Osteocyte (in vitro differentiated cells): ENCODE measurements around the gene RPS6KC1. TPM values are rescaled to one million over a fixed set of nuclear protein-coding genes. Genes with fewer than 3 reads are reported as not detected.
"Not testable (repeated sequence)": the region's sequence is repeated elsewhere in the genome, so short reads cannot be mapped to it uniquely, and the experiment has no call there.

ENCODE experiments used
- DNase-seq: peaks from one replicate; pipeline ENCODE4 v3.0.0; 2021; ENCODE audit warnings: mixed read lengths; ENCODE audit not compliant: unreplicated experiment; ENCODE audit errors: extremely low spot score
- H3K27ac Mint-ChIP-seq: one replicate; pipeline ENCODE4 v1.8.0; 2021; ENCODE audit warnings: mild to moderate bottlenecking, mixed read lengths; ENCODE audit not compliant: unreplicated experiment
- H3K27me3 Mint-ChIP-seq: one replicate; pipeline ENCODE4 v1.8.0; 2021; ENCODE audit warnings: mixed read lengths; ENCODE audit not compliant: unreplicated experiment
- H3K36me3 Mint-ChIP-seq: one replicate; pipeline ENCODE4 v1.8.0; 2021; ENCODE audit warnings: mixed read lengths; ENCODE audit not compliant: unreplicated experiment
- H3K4me1 Mint-ChIP-seq: one replicate; pipeline ENCODE4 v1.8.0; 2021; ENCODE audit warnings: mixed read lengths; ENCODE audit not compliant: unreplicated experiment
- H3K4me3 Mint-ChIP-seq: one replicate; pipeline ENCODE4 v1.8.0; 2021; ENCODE audit warnings: mild to moderate bottlenecking, moderate library complexity, mixed read lengths; ENCODE audit not compliant: unreplicated experiment
- H3K9me3 Mint-ChIP-seq: one replicate; pipeline ENCODE4 v1.8.0; 2021; ENCODE audit warnings: mixed read lengths; ENCODE audit not compliant: unreplicated experiment
- CTCF ChIP-seq: fragments of 200-600 bp; sonication (generic); IDR thresholded peaks from 2 replicates; pipeline ENCODE4 v1.5.0; 2021; ENCODE audit warnings: antibody characterized with exemption, mild to moderate bottlenecking, moderate library complexity
- total RNA-seq: library from RNA; stranded (reverse); gene quantifications from 2 replicates; pipeline ENCODE4 v1.2.1, GENCODE V29; 2021

The RPS6KC1 gene
- total RNA-seq, 1 donor from 2014 or later = 19.6 TPM

- Mint-ChIP-seq H3K9me3 (peaks cover 8% of the 10 kb centered on the region), H3K27me3 (no peaks in the 10 kb centered on the region), H3K4me1 (no peaks in the 10 kb centered on the region), H3K36me3 (no peaks in the 10 kb centered on the region), H3K27ac (no peak overlapping the region), H3K4me3 (no peak overlapping the region)
- DNase-seq = no peak
- no peak for TF ChIP-seq CTCF
Measured at GRCh38 chr1:213295860-213296259, 244.8 kb downstream of the RPS6KC1 start.

GRCh38 chr1:213296558-213296957, 245.5 kb downstream of the RPS6KC1 start:
- Mint-ChIP-seq H3K27ac (no peak overlapping the region), H3K4me1 (no peaks in the 10 kb centered on the region), H3K4me3 (no peak overlapping the region), H3K36me3 (no peaks in the 10 kb centered on the region), H3K27me3 (no peaks in the 10 kb centered on the region), H3K9me3 (peaks cover 8% of the 10 kb centered on the region)
- TF ChIP-seq CTCF = no peak
- no peak for DNase-seq

GRCh38 chr1:213297021-213297420, 246.0 kb downstream of the RPS6KC1 start:
- peaks cover 8% of the 10 kb centered on the region for H3K9me3 Mint-ChIP-seq
- H3K36me3 Mint-ChIP-seq = no peaks in the 10 kb centered on the region
- H3K27me3 Mint-ChIP-seq = no peaks in the 10 kb centered on the region
- no peak for TF ChIP-seq CTCF
- no peak overlapping the region for H3K4me3 Mint-ChIP-seq
- no peak overlapping the region for H3K27ac Mint-ChIP-seq
- no peak for DNase-seq
- H3K4me1 Mint-ChIP-seq = no peaks in the 10 kb centered on the region

GRCh38 chr1:213300433-213300832, 249.4 kb downstream of the RPS6KC1 start:
- H3K36me3 Mint-ChIP-seq = no peaks in the 10 kb centered on the region
- no peak for DNase-seq
- H3K27me3 Mint-ChIP-seq = no peaks in the 10 kb centered on the region
- peaks cover 8% of the 10 kb centered on the region for H3K9me3 Mint-ChIP-seq
- no peak overlapping the region for H3K4me3 Mint-ChIP-seq
- no peak for TF ChIP-seq CTCF
- H3K4me1 Mint-ChIP-seq = no peaks in the 10 kb centered on the region
- no peak overlapping the region for H3K27ac Mint-ChIP-seq

- not testable (repeated sequence) for H3K4me1 Mint-ChIP-seq, H3K9me3 Mint-ChIP-seq, H3K4me3 Mint-ChIP-seq, H3K27ac Mint-ChIP-seq, H3K27me3 Mint-ChIP-seq, H3K36me3 Mint-ChIP-seq, DNase-seq
Measured at GRCh38 chr1:213301524-213301923, 250.5 kb downstream of the RPS6KC1 start.

DNA sequence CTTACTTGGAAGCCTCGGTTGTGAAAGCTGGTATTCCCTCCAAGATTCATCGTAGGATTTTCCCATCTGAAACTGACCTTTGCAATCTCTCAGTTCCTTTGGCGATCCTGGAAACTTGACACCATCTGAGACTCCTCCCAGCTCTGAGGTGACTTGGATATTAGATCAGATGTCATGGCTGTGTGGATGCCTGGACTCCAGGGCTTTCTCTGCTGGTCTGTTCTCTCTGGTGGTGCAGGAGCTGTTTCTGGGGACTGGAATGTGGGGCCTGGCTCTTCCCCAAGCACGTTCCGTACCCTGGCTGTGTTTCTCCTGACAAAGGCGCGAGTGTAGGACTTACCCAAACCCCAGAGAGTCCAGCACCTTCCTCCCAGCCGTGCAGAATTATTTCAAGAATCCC, 252.2 kb downstream of the RPS6KC1 start:
- TF ChIP-seq CTCF = no peak
- no peak for DNase-seq
- Mint-ChIP-seq H3K27ac (no peak overlapping the region), H3K27me3 (no peaks in the 10 kb centered on the region), H3K4me3 (no peak overlapping the region), H3K4me1 (no peaks in the 10 kb centered on the region), H3K9me3 (no peaks in the 10 kb centered on the region), H3K36me3 (no peaks in the 10 kb centered on the region)
